ENCODE results near the gene OVOL1. TPM values are rescaled to one million over a fixed set of nuclear protein-coding genes. Genes with fewer than 3 reads are reported as not detected.

OVOL1 gene
- total RNA-seq, 4 donors from 2014 or later = not detected

- Histone ChIP-seq H3K27me3 (no peaks in the 10 kb centered on the region), H3K4me3 (no peak overlapping the region), H3K27ac (replicated peaks in 1 of 4) (no peak overlapping the region), H3K9me3 (no peaks in the 10 kb centered on the region), H3K4me1 (peaks cover 12 to 52% (median 46%) of the 10 kb centered on the region in 4 donors), H3K36me3 (peaks cover 12 to 34% (median 32%) of the 10 kb centered on the region in 4 donors)
- intact Hi-C loops (cut with DNase I) = loop anchor here (5.0 kb wide), 1 partner anchor 60 kb away; no protein-coding TSS in a partner anchor
- DNase-seq (ENCODE audit: extremely low spot score) = no peak
- 93% methylated on average over 8 of the region's 8 CpGs for WGBS
- no peak for TF ChIP-seq POLR2A (IDR thresholded peaks at IDR 0.05; ENCODE audit: low read depth)
These were observed 9.6 kb upstream of the OVOL1 start for GRCh38 chr11:65777241-65777640.

GRCh38 chr11:65777821-65778361 lies 9.0 kb upstream of the OVOL1 start:
- DNase-seq (ENCODE audit: extremely low spot score) = peak; percentile 55
- TF ChIP-seq EP300 (IDR thresholded peaks at IDR 0.05) (no peak), POLR2A (IDR thresholded peaks at IDR 0.05; ENCODE audit: low read depth) (no peak), POLR2AphosphoS5 (IDR thresholded peaks at IDR 0.05) (no peak), CTCF (IDR thresholded peaks at IDR 0.05) (no peak)
- Histone ChIP-seq H3K4me1 (peaks cover 12 to 52% (median 46%) of the 10 kb centered on the region in 4 donors), H3K27me3 (no peaks in the 10 kb centered on the region), H3K9me3 (no peaks in the 10 kb centered on the region), H3K27ac (replicated peaks in 1 of 4) (no peak overlapping the region), H3K4me3 (no peak overlapping the region), H3K36me3 (peaks cover 12 to 34% (median 32%) of the 10 kb centered on the region in 4 donors)
- 91% methylated on average over 23 of the region's 23 CpGs for WGBS
- intact Hi-C loops (cut with DNase I) = loop anchor here (5.0 kb wide), 1 partner anchor 61 kb away; no protein-coding TSS in a partner anchor

GRCh38 chr11:65778431-65778900 lies 8.4 kb upstream of the OVOL1 start:
- 95% methylated on average over 4 of the region's 20 CpGs for WGBS
- H3K4me1 ChIP-seq = peaks cover 12 to 52% (median 46%) of the 10 kb centered on the region in 4 donors
- H3K9me3 ChIP-seq = no peaks in the 10 kb centered on the region
- intact Hi-C loops (cut with DNase I) = loop anchor here (5.0 kb wide), 1 partner anchor 61 kb away; no protein-coding TSS in a partner anchor
- H3K36me3 ChIP-seq = peaks cover 12 to 34% (median 32%) of the 10 kb centered on the region in 4 donors
- TF ChIP-seq POLR2A (IDR thresholded peaks at IDR 0.05; ENCODE audit: low read depth) = no peak
- no peak for TF ChIP-seq EP300 (IDR thresholded peaks at IDR 0.05)
- no peak for TF ChIP-seq POLR2AphosphoS5 (IDR thresholded peaks at IDR 0.05)
- no peak for TF ChIP-seq CTCF (IDR thresholded peaks at IDR 0.05)
- H3K27ac ChIP-seq (replicated peaks in 1 of 4) = no peak overlapping the region
- peak; percentile 45 for DNase-seq (ENCODE audit: extremely low spot score)
- no peaks in the 10 kb centered on the region for H3K27me3 ChIP-seq
- H3K4me3 ChIP-seq = peak overlapping the region in 1 of 4 donors; percentile 99

- WGBS = 93% methylated on average over 10 of the region's 25 CpGs
These were observed 7.8 kb upstream of the OVOL1 start for GRCh38 chr11:65778901-65779668.

More at GRCh38 chr11:65778901-65779668, 7.8 kb upstream of the OVOL1 start:
- peak overlapping the region; percentile 73 to 99 (median 92) for H3K4me3 ChIP-seq
- intact Hi-C loops (cut with DNase I) = loop anchor here (5.0 kb wide), 1 partner anchor 62 kb away; no protein-coding TSS in a partner anchor
- peaks cover 12 to 34% (median 32%) of the 10 kb centered on the region in 4 donors for H3K36me3 ChIP-seq
- peak overlapping the region in 3 of 4 donors; percentile 79 to 85 (median 82) for H3K27ac ChIP-seq (replicated peaks in 1 of 4)
- no peaks in the 10 kb centered on the region for H3K9me3 ChIP-seq
- TF ChIP-seq EP300 (IDR thresholded peaks at IDR 0.05) (no peak), POLR2A (IDR thresholded peaks at IDR 0.05; ENCODE audit: low read depth) (no peak), POLR2AphosphoS5 (IDR thresholded peaks at IDR 0.05) (no peak), CTCF (IDR thresholded peaks at IDR 0.05) (no peak)
- peak; percentile 82 for DNase-seq (ENCODE audit: extremely low spot score)
- H3K27me3 ChIP-seq = no peaks in the 10 kb centered on the region
- peaks cover 12 to 47% (median 46%) of the 10 kb centered on the region in 4 donors for H3K4me1 ChIP-seq

All from esophagus muscularis mucosa (tissue), 4 donors.